SJCRH30 (cell line): Measurements from ENCODE around the gene POR. TPM values are rescaled to one million over a fixed set of nuclear protein-coding genes. Genes with fewer than 3 reads are reported as not detected.

ENCODE experiments used
- DNase-seq, 2 experiments: peaks; one replicate each; pipeline ENCODE4 v3.0.0-alpha.2; 2015 to 2020
- H3K27ac ChIP-seq: fragments of 250-450 bp; sonication (Bioruptor Pico); 2 replicates; pipeline ENCODE4 v1.5.1; 2020; ENCODE audit warnings: mild to moderate bottlenecking, moderate library complexity
- H3K27me3 ChIP-seq: fragments of 250-450 bp; sonication (Bioruptor Pico); 2 replicates; pipeline ENCODE4 v1.5.1; 2020; ENCODE audit warnings: mild to moderate bottlenecking, moderate library complexity
- H3K36me3 ChIP-seq: fragments of 250-450 bp; sonication (Bioruptor Pico); 2 replicates; pipeline ENCODE4 v1.5.1; 2020; ENCODE audit warnings: mild to moderate bottlenecking, moderate library complexity
- H3K4me1 ChIP-seq: fragments of 250-450 bp; sonication (Bioruptor Pico); 2 replicates; pipeline ENCODE4 v1.5.1; 2020; ENCODE audit warnings: mild to moderate bottlenecking, moderate library complexity
- H3K4me3 ChIP-seq: fragments of 250-450 bp; sonication (Bioruptor Pico); 2 replicates; pipeline ENCODE4 v1.5.1; 2020; ENCODE audit warnings: mild to moderate bottlenecking, moderate library complexity
- H3K9me3 ChIP-seq: fragments of 250-450 bp; sonication (Bioruptor Pico); replicated peaks from 2 replicates; pipeline ENCODE4 v1.5.1; 2020; ENCODE audit warnings: mild to moderate bottlenecking, moderate library complexity
- total RNA-seq: library from RNA; depleted of rRNA; stranded (reverse); fragments of >200 nt; shearing (Covaris generic); gene quantifications from 2 replicates; pipeline ENCODE4 v1.2.3, GENCODE V29; 2014

The POR gene
- total RNA-seq, 1 experiment from 2014 or later, result 109 TPM

DNA sequence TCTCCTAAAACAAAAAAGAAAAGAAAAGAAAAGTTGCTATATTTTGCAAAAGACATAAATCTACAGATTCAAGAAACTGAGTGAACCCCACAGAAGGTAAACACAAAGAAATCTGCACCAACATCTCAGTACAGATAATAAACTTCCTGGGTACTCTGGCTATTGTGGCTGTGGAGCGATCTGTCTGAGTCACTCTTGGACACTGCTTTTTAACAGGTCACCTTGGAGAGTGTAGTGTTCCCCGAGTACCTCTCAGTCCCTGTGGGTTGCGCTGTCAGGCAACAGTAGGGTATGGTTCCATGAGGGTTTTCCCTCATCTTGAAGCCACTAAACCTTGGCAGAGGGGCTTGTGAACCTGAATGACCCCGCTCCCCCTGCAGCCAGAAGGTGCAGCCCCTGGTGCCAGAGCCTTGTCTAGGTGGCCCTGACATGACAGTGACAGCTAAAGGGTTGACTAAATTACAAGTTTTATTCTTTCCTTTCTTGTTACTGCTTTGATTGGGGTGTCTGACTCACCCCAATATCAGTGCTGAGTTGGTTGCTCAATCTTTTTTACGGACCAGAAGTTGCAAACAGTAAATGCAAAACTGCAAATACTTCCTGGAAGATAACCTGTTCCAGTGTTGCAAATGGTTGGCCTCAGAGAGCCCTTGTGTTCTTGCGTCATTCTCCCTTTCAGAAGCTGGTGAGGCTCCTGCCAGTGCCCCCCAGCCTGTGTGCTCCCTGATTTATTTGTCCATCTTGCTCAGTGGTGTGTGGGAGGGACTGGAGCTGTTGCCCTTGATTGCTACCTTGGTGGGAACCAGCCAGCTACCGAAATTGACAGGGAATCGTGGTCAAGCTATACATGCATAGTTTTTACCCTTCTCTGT is 30.6 kb downstream of the POR start:
- H3K36me3 ChIP-seq, result peaks cover 9% of the 10 kb centered on the region; the same call in 1 of the 2 replicates
- no peak overlapping the region for H3K4me3 ChIP-seq
- H3K27ac ChIP-seq, result no peak overlapping the region
- no peaks in the 10 kb centered on the region for H3K27me3 ChIP-seq
- no peaks in the 10 kb centered on the region; the same call in 1 of the 2 replicates for H3K4me1 ChIP-seq
- H3K9me3 ChIP-seq, result no peaks in the 10 kb centered on the region
- no peak for DNase-seq

DNA sequence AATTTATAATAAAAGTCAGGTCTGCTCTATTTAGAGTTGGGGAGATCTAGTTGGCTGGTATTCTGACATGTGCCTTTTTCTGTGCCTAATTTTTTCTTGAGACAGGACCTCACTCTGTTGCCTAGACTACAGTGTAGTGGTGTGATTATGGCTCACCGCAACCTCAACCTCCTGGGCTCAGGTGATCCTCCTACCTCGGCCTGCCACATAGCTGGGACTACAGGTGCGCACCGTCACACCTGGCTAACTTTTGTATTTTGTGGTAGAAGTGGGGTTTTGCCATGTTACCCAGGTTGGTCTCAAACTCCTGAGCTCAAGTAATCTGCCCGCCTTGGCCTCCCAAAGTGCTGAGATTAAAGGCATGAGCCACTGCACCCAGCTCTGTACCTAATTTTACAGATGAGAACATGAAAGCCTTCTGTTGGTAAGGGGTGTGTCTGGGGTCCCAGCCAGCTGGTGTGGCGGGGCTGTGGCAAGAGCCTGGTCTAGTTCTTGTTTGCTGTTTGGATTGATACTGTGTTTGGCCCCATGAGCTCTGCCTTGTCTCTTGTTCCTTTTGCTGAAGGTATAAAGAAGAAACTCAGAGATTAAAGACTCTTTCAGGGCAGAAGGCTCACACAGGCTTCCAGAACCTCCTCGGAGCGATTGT is 31.4 kb downstream of the POR start:
- no peak for DNase-seq
- H3K4me1 ChIP-seq, result no peaks in the 10 kb centered on the region; the same call in 1 of the 2 replicates
- peaks cover 9% of the 10 kb centered on the region; the same call in 1 of the 2 replicates for H3K36me3 ChIP-seq
- H3K27me3 ChIP-seq, result no peaks in the 10 kb centered on the region
- no peak overlapping the region for H3K4me3 ChIP-seq
- no peak overlapping the region for H3K27ac ChIP-seq
- H3K9me3 ChIP-seq, result no peaks in the 10 kb centered on the region

DNA sequence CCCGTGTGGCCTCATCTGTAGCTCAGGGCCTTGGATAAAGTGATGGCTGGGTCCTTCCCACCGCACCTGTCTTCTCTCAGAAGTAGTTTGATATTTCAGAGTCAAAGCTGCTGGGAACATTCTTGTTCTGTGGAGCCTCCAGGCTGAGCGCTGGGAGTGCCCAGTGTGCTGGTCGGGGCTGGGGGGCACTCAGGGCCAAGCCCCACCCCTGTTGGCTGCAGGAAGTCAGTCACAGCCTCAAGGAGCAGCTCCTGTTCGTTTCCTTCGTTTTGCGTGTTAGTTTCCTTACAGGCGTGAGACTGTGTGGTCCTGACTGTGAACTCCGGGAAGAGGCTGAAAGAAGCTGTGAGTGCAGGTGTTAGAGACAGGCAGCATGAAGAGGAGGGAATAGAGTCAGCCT is 33.2 kb downstream of the POR start:
- H3K27ac ChIP-seq, result no peak overlapping the region
- H3K36me3 ChIP-seq, result peaks cover 9% of the 10 kb centered on the region; the same call in 1 of the 2 replicates
- no peaks in the 10 kb centered on the region; the same call in 1 of the 2 replicates for H3K4me1 ChIP-seq
- no peaks in the 10 kb centered on the region for H3K27me3 ChIP-seq
- no peaks in the 10 kb centered on the region for H3K9me3 ChIP-seq
- no peak for DNase-seq
- no peak overlapping the region for H3K4me3 ChIP-seq

DNA sequence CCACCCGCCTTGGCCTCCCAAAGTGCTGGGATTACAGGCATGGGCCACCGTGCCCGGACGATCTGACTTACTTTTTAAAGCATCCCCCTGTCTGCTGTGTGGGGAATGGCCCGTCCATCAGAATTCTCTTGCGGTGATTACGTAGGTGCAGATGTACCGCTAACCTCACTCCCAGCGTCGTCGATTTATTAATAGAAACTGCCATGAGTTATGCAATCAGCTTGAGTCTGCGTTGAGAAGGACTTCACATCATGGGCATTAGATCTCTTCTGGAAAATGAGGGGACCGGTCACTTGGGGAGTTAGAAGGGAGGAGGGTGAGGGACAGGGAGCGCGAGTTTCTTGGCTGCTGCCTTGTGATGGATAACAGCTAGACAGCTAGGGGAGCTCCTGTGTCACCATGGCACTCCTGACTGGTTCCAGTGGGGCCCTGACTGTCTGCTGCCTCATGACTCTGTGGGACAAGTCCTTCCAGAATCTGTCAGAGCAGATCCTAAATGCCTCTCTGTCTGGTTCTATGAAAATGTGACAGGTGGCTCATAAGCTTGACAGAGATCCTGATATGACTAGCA is 35.2 kb downstream of the POR start:
- Histone ChIP-seq H3K27me3 (no peaks in the 10 kb centered on the region), H3K27ac (no peak overlapping the region), H3K4me1 (no peaks in the 10 kb centered on the region; the same call in 1 of the 2 replicates), H3K4me3 (no peak overlapping the region), H3K9me3 (no peaks in the 10 kb centered on the region), H3K36me3 (peaks cover 18% of the 10 kb centered on the region)
- no peak for DNase-seq

DNA sequence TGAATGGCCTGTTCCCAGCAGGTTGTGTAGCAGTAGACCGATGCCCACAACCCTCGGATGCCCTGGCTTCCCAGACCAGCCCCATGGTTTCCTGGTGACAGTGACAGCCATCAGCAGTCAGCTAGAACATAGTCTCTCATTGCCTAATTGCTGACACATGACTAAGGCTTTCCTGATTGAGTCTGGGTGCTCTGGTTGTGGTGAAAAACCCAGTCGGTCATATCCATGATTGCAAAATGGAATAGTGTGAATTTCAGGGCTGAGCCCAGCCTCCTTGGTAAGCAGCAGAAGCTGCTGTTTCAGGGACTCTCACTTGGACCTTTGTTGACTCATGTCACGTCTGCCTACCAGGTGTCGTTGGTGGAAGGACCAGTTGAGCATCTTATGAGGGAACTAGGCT is 36.6 kb downstream of the POR start:
- no peaks in the 10 kb centered on the region for H3K9me3 ChIP-seq
- H3K4me1 ChIP-seq, result no peaks in the 10 kb centered on the region; the same call in 1 of the 2 replicates
- H3K4me3 ChIP-seq, result no peak overlapping the region
- peaks cover 31% of the 10 kb centered on the region for H3K36me3 ChIP-seq
- no peak overlapping the region for H3K27ac ChIP-seq
- no peaks in the 10 kb centered on the region for H3K27me3 ChIP-seq
- DNase-seq, result no peak

DNA sequence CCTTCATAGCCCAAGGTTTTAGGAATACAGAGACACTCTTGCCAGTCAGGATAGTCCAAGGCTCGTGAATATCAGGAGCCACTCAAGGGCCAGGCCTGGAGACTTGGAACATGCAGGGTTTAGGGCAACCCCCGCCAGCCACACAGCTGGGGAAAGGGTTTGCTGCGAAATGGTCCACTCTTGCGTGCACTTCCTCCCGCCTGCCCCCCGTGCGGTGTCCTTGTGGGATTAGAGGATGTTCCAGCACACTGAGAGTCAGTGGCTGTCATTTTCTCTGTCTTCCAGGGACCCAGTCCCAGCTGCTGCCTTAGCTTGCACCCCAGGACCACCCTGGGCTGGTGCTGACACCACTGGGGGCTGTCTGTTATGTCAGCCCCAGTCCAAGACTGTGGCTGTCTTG is 38.5 kb downstream of the POR start:
- no peak overlapping the region for H3K4me3 ChIP-seq
- H3K27ac ChIP-seq, result no peak overlapping the region
- H3K9me3 ChIP-seq, result no peaks in the 10 kb centered on the region
- H3K4me1 ChIP-seq, result no peaks in the 10 kb centered on the region; the same call in 1 of the 2 replicates
- peaks cover 45% of the 10 kb centered on the region for H3K36me3 ChIP-seq
- H3K27me3 ChIP-seq, result no peaks in the 10 kb centered on the region
- DNase-seq, result no peak

DNA sequence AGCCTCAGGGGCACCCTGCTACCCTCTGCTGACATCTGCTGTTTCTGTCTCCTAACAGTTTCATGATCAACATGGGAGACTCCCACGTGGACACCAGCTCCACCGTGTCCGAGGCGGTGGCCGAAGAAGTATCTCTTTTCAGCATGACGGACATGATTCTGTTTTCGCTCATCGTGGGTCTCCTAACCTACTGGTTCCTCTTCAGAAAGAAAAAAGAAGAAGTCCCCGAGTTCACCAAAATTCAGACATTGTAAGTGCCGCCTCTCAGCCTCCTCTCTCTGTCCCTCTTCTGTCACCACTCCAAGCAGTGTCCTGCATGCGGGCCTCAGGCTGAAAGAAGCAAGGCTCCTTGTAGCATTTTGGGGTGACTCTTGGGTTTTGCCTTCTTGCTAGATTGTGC is 39.0 kb downstream of the POR start:
- Histone ChIP-seq H3K27ac (no peak overlapping the region), H3K4me1 (no peaks in the 10 kb centered on the region; the same call in 1 of the 2 replicates), H3K4me3 (no peak overlapping the region), H3K9me3 (no peaks in the 10 kb centered on the region), H3K27me3 (no peaks in the 10 kb centered on the region), H3K36me3 (peaks cover 50% of the 10 kb centered on the region)
- no peak for DNase-seq

DNA sequence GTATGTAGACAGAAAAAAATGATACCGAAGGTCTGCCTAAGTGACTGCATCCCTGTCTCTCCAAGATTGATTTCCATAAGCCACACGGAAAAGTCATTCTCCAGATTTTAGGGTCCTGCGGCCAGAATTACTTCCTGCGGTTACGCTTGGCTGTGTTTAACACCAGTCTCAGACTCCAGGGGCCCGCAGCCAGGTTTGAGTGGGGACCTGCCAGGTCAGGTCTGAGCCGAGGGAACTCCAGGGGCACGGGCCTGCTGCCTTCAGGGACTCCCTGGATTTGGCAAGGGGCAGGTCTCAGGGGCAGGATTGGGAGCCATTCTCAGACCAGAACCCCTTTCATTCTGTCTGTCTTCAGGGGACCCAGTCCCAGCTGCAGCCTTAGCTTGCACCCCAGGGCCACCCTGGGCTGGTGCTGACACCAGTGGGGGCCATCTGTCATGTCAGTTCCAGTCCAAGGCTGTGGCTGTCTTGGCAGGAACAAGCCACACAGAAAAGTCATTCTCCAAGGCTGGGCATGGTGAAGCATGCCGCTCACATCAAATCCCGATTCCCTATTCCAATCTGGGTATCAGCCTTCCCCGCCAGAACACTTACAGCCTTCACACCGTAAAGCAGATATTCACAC is 40.5 kb downstream of the POR start:
- H3K4me3 ChIP-seq, result no peak overlapping the region
- H3K27me3 ChIP-seq, result no peaks in the 10 kb centered on the region
- no peaks in the 10 kb centered on the region; the same call in 1 of the 2 replicates for H3K4me1 ChIP-seq
- H3K27ac ChIP-seq, result no peak overlapping the region
- peaks cover 58% of the 10 kb centered on the region for H3K36me3 ChIP-seq
- H3K9me3 ChIP-seq, result no peaks in the 10 kb centered on the region
- DNase-seq, result no peak

DNA sequence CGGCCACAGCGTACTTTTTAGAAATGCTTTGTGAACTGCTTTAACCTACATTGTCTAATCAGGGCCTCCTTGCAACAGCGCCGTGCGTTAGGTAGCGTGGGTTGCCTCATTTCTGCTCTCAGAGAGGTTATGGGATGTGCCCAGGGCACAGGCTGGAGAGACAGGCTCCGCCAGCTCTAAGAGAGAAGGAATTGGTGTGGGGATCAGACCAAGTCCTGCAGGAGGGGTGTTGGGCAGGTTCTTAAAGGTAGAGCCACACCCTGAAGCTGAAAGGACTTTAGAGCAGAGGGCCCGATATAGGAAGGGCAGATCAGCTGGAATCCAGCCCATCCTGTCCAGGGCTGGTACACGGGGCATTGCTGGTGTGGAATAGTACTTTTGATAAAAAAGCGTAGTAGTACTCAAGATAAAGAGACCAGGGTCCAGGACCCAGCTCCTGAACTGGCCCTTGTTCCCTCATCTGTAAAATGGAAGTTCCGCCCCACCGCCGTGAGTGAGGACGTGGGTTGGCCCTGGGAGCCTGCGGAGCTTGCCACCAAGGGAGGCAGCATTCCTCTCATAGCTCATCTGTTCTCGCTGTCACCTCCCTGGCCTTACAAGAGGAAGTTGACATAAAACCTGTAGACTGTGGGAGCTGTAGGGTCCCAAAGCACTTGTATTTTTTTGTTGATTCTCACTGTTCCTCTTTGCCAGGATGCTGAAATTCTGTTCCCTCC is 42.2 kb downstream of the POR start:
- Histone ChIP-seq H3K36me3 (peaks cover 58% of the 10 kb centered on the region), H3K27me3 (no peaks in the 10 kb centered on the region)

DNA sequence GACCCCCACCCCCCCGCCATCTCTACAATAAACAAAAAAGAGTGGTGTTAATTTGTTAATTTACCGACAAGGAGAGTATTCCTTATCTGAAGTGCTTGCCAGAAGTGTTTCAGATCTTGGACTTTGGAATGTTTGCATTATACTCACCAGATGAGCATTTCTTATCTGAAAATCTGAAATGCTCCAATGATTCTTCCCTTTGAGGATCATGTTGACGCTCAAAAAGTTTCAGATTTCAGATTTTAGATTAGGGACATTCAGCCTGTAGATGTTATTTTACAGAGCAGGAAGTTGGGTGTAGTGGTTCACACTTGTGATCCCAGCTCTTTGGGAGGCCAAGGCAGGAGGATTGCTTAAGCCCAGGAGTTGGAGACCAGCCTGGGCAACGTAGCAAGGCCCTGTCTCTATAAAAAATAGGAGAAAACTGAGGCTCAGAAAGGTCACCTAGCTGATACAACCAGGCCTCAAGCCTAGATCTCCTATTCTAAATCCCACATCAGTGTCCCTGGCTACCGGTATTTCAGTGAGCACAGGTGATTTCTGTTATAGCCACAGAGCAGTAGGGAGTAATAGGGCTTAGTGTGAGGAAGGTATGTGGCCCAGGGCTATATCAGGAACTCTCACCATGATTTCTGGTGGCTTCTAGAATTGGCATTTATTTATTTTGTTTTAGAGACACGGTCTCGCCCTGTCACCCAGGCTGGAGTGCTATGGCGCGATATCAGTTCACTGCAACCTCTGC is 44.0 kb downstream of the POR start:
- H3K36me3 ChIP-seq, result peaks cover 56% of the 10 kb centered on the region
- no peaks in the 10 kb centered on the region for H3K27me3 ChIP-seq
- H3K4me3 ChIP-seq, result no peak overlapping the region
- no peak for DNase-seq
- H3K9me3 ChIP-seq, result no peaks in the 10 kb centered on the region
- no peaks in the 10 kb centered on the region for H3K4me1 ChIP-seq
- no peak overlapping the region for H3K27ac ChIP-seq

More for the DNA sequence above, 42.2 kb downstream of the POR start:
- DNase-seq, result no peak
- Histone ChIP-seq H3K4me3 (no peak overlapping the region), H3K9me3 (no peaks in the 10 kb centered on the region), H3K4me1 (no peaks in the 10 kb centered on the region), H3K27ac (no peak overlapping the region)

DNA sequence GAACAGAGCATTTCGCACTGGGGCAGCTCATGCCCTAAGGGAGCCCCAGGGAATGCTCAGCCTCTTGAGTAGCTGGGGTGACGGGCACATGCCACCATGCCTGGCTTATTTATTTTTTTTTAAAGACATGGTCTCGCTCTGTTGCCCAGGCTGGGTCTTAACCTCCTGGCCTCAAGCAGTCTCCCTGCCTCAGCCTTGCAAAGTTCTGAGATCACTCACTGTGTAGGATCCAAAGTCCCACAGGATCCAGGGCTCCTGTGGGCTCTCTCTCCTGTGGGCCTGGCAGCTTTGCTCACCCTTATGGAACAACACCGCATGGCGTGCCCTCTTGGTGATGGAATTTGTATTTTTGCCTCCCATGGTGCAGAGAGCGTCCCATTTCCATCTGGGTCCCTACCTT is 45.4 kb downstream of the POR start:
- no peak for DNase-seq
- peaks cover 42% of the 10 kb centered on the region for H3K36me3 ChIP-seq
- no peaks in the 10 kb centered on the region for H3K27me3 ChIP-seq
- peaks cover 9% of the 10 kb centered on the region for H3K4me1 ChIP-seq
- no peak overlapping the region for H3K4me3 ChIP-seq
- H3K27ac ChIP-seq, result no peak overlapping the region
- H3K9me3 ChIP-seq, result no peaks in the 10 kb centered on the region

DNA sequence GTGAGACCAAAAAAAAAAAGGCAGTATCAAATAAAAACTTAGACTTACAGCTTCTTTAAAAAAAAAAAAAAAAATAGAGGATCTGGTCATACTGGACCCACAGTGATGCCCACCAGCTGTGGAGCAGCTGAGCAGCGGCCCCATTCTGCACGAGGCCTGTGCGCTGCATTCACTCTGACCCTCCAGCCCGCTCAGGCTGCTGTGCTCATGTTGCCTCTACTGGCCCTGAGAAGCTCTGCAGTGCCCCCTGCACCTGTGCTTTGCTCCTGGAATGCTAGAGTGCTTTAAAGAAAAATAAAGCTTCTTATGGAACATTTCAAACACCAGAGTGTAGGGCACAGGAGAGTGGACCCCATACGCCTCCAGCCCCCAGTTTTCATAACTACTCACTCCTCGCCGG is 46.3 kb downstream of the POR start:
- Histone ChIP-seq H3K9me3 (no peaks in the 10 kb centered on the region), H3K36me3 (peaks cover 34% of the 10 kb centered on the region), H3K27ac (no peak overlapping the region), H3K4me3 (no peak overlapping the region), H3K27me3 (no peaks in the 10 kb centered on the region), H3K4me1 (peaks cover 14% of the 10 kb centered on the region)
- peak in 1 of 2 experiments; percentile 37 for DNase-seq

DNA sequence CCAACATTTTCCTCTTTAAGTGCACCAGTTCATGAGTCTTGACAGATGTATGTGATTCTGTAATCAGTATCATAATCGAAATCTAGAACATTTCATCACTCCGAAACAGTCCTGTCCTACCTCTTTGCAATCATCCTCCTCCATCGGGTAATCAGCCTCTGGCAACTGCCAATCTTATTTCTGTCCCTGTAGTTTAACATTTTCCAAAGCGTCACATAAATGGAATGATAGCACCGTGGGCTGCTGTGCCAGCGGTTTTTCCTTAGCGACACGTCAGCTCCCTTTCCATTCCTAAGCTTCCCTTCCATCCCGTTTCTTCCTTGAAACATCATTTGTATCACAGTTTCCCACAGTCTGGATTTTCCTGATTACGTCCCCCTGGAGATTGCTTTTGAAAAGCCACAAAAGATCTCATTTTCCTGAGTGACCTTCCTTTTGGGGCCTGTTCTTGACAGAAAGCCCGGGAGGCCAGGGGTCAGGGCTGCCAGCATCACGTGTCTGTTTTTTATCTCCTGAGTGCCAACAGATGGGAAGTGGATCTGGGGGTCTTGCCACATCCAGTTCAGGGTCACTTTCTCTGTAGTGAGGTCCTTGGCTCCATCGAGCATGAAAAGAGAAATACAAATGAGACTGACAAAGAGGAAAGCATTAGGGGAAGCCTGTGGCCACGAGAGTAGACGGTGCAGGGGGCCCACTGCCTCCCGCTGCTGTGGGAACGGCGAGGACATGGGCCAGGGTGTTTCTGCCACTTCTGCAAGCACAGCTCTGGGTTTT is 47.8 kb downstream of the POR start:
- no peaks in the 10 kb centered on the region for H3K9me3 ChIP-seq
- peaks cover 21% of the 10 kb centered on the region for H3K36me3 ChIP-seq
- DNase-seq, result no peak
- peaks cover 30% of the 10 kb centered on the region for H3K4me1 ChIP-seq
- no peak overlapping the region for H3K27ac ChIP-seq
- no peaks in the 10 kb centered on the region for H3K27me3 ChIP-seq
- H3K4me3 ChIP-seq, result no peak overlapping the region
